Urothelium cell line (cell line): Measurements from ENCODE around the gene SHC3.
A peak's percentile ranks its signal among the peaks of the same experiment; 100 is the strongest.

Experiments used
- DNase-seq: peaks from one replicate; pipeline ENCODE4 v3.0.0; 2011; ENCODE audit warnings: low spot score, mixed read lengths
- FAIRE-seq: peaks from 2 replicates; lab custom pipeline; 2011; peaks lifted over from hg19 to GRCh38; lab: Jason Lieb, UNC

The SHC3 gene

DNA sequence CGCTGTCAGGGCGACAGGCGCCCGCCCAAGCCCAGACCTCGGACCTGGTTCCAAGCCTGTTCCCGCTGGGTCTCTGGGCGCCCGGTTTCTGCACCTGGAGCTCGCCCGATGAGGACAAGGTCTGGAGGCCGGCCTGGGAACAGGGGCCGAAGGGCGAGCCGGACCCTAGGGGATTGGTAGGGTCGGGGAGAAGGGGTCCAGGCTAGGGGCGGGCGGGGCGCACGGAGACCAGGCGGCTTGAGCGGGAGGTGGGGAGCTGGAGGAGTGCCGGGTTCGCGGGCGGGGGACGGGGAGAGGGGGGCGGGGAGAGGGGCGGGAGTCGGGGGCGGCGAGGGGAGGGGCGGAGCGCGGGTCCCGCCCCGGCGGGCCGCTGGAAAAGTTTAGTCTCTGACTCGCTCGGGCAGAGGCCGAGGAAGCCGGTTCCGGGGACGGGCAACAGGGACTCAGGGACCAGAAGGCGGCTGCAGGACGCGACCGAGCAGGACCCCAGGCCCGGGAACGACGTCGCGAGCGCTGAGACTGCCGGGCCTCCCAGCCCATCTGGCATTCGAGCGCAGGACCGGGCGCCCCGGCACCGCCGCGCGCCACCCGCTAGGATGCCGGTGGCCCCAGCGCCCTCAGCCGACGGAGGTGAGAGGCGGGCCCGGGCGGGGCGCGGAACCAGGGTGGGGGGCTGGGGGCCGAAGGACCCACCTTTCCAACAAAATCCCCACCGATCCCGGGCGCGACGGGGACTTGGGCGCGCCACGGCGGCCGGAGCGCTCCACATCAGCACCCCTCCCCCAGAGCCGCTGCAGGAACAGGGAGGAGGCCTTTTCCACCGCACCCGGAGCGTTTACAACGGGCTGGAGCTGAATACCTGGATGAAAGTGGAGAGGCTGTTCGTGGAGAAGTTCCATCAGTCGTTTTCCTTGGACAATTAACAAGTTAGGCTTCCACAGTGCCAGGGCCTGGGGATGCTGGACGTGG is 187.3 kb downstream of the SHC3 start, which contains the start of gene S1PR3:
TSS of gene S1PR3 (plus strand) at position 403 of the 969 bp plus-strand sequence. CDS start 9,733 bp downstream, outside the sequence.
- no peak for FAIRE-seq
- peak; percentile 88 for DNase-seq

GRCh38 chr9:88990729-88991065 is 187.9 kb downstream of the SHC3 start:
- DNase-seq (no peak), FAIRE-seq (no peak)

- FAIRE-seq, result no peak
- no peak for DNase-seq
These were observed 188.4 kb downstream of the SHC3 start for GRCh38 chr9:88990041-88990728.

GRCh38 chr9:88988796-88989641 is 189.6 kb downstream of the SHC3 start:
- no peak for DNase-seq
- FAIRE-seq, result no peak

DNA sequence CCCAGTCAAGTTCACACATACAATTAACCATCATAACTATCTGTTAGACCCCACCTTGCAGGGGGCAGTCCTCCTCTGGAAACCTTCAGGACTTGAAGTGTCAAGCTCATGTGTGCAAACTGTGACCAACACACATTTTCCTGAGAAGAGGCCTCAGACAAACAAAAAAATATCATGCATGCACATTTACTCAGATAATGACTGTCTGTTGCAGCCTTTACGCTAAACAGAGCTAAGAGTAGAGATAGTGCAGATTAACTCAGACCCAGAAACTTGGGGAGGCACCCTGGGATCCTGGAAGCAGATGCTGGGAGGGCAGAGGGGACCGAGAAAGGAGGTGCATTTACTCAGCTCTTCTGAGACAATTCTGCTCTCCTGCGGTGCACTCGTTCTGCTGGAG is 191.0 kb downstream of the SHC3 start:
- no peak for FAIRE-seq

GRCh38 chr9:88986776-88987175 is 191.8 kb downstream of the SHC3 start:
- no peak for FAIRE-seq

More for the DNA sequence above, 191.0 kb downstream of the SHC3 start:
- no peak for DNase-seq

DNA sequence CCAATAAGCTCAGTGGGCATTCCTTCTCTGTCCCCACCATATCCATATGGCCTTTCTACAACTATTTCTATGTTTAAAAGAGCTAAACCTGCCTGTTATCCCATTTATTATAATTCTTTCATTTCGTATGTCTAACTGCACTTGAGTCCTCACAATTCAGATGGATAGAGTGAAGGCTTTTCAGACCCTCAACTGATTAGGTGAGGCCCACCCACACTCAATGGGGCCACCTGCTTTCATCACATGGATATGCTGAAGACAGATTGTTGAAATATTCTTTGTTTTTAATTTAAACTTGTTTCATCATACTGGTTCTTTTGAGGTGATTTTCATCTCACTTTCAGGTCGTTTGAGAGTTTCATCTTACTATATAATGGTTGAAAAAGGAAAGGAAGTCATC is 193.0 kb downstream of the SHC3 start:
- FAIRE-seq (no peak), DNase-seq (no peak)

More at GRCh38 chr9:88986776-88987175, 191.8 kb downstream of the SHC3 start:
- no peak for DNase-seq

- FAIRE-seq, result no peak
- DNase-seq, result no peak
These were observed 194.1 kb downstream of the SHC3 start for GRCh38 chr9:88984543-88984883.

DNA sequence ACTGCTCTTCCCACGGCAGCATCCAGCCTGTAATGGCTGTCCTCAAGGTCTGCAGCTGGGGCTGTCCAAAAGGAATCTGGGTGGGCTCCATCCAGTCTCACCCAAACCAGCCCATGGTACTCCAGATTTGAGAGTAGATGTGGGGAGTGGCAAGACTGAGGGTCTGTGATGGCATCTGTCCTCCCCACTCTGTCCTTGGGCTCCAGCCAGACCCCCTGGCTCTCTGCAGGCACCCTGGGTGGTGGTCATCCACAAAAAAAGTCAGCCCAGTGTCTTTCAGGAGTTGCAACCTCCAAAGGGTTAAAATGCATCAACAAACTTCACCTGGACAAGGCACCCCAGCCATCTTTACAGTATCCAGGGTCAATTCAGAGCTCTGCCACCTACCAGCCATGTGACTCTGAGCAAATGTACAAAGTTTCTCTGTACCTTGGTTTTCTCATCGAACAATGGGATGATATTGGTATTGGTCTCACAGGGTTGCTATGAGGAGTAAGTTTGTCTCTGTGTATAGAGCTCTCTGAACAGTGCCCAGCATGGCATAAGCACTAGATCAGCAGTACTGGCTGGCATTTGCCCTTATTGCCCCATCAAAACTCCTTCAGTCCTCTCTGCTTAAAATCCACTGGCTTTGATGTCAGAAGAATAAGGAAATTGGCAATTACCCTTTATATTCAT is 194.6 kb downstream of the SHC3 start:
- DNase-seq (no peak), FAIRE-seq (no peak)

- DNase-seq (no peak), FAIRE-seq (no peak)
These were observed 197.8 kb downstream of the SHC3 start for GRCh38 chr9:88980740-88981203.

GRCh38 chr9:88979791-88980190 is 198.8 kb downstream of the SHC3 start:
- DNase-seq (no peak), FAIRE-seq (no peak)

DNA sequence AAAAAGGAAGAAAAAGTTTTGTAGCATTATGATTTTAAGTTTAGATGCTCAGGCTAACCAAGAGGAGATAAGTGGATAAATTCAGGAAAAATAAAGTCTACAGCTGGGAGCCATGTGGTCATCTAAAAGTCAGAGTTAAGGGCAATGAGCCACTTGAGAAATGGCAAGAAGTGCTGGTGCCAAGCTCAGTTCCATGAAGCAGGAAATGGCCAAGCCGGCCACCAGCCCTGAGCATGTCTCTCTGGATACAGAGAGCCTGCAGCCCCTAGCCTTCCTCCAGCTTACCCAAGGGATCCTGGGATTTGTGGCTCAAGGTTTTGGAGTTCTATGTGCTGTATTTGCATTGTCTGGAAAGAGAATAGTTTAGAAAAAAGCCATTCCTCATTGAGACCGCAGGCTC is 199.6 kb downstream of the SHC3 start:
- no peak for FAIRE-seq
- DNase-seq, result no peak

GRCh38 chr9:88978034-88978433 is 200.6 kb downstream of the SHC3 start:
- FAIRE-seq (no peak), DNase-seq (no peak)

- DNase-seq (no peak), FAIRE-seq (no peak)
These were observed 201.7 kb downstream of the SHC3 start for GRCh38 chr9:88976890-88977257.

DNA sequence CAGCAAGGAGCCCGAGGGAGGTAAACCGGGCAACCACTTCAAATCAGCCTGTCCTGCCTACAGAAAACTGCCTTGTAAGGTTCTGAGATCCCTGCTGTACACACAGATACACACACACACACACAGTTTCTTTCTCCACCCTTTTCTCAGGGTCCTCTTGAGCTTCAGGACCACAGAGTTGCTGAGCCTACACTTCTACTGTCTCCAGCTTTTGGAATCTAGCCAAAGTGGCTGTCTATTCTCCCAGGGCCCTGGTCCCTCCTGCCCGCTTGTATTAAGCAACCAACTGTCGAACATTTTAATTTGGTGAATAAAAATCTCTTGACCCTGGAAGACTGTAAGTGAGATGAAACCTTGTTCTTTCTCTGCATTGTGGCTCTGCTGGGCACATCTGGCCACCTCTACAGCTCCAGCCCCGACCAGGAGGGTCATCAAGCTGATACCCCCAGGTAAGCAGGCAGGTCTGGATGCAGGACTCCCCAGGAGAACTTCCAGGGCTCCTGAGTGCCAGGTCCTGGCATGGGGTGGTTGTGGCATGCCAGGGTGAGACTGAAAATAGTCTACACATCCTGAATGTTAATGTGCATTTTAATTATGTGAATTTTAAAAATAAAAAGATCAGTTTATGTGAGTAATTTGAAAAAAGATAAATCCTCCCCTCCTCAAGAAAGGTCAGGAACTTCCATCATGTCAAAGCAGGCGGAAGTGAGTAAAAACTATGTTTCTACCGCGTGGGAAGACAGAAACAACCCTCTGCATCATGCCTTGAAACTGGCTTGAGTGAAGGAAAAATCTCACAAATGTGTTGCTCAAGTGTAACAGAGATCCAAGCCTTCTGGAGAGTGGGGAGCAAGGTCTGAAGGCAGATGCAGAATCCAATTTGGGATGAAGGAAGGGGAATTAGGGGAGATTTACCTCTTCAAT is 202.4 kb downstream of the SHC3 start:
- DNase-seq, result no peak
- no peak for FAIRE-seq

GRCh38 chr9:88974641-88975040 is 204.0 kb downstream of the SHC3 start:
- FAIRE-seq, result no peak

GRCh38 chr9:88973281-88974045 is 205.2 kb downstream of the SHC3 start:
- FAIRE-seq, result no peak
- no peak for DNase-seq

More at GRCh38 chr9:88974641-88975040, 204.0 kb downstream of the SHC3 start:
- no peak for DNase-seq

DNA sequence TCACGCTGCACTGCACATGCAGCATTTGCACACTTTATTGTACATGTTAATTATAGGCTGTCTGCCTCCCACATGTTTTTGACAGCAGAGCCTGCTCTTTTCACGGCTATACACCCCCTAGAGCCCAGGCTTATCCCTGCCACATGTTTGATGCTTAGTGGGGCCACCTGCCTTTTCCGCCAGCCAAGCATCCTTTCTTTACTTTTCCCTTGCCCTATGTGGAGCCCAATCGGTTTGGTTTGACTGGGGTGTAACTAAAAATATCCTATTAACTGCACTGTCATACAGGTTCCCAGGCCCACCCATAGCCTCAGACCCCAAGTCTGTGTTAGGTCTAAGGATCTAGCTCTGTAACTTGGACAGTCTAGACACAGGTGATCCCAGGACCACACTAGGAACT is 206.2 kb downstream of the SHC3 start:
- DNase-seq, result no peak
- FAIRE-seq, result no peak
